ENCODE results near the gene ATF4. TPM values are rescaled to one million over a fixed set of nuclear protein-coding genes. Genes with fewer than 3 reads are reported as not detected.

Gene ATF4
- total RNA-seq, 2 experiments from 2014 or later = 412 to 426 TPM

GRCh38 chr22:39490966-39491680, 29.2 kb upstream of the ATF4 start:
- DNase-seq (no peak), ATAC-seq (no peak)
- Mint-ChIP-seq H3K9me3 (ENCODE audit: insufficient read depth) (no peaks in the 10 kb centered on the region), H3K27ac (no peak overlapping the region), H3K4me3 (no peak overlapping the region), H3K36me3 (ENCODE audit: low read depth) (peaks cover 5% of the 10 kb centered on the region), H3K27me3 (ENCODE audit: low read depth) (no peaks in the 10 kb centered on the region), H3K4me1 (ENCODE audit: low read depth) (peaks cover 43% of the 10 kb centered on the region)
- ChIA-PET POLR2A (interaction anchor here (1.0 to 1.7 kb wide), 6 partner anchors 11 to 173 kb away, joined by 3 to 13 read pairs (median 5); partner anchors contain the start of genes ATF4 and MIEF1), CTCF (interaction anchor here (1.0 to 10.2 kb wide), 6 partner anchors 25 to 534 kb away, joined by 3 to 264 read pairs (median 8); partner anchors contain the start of gene TAB1)

DNA sequence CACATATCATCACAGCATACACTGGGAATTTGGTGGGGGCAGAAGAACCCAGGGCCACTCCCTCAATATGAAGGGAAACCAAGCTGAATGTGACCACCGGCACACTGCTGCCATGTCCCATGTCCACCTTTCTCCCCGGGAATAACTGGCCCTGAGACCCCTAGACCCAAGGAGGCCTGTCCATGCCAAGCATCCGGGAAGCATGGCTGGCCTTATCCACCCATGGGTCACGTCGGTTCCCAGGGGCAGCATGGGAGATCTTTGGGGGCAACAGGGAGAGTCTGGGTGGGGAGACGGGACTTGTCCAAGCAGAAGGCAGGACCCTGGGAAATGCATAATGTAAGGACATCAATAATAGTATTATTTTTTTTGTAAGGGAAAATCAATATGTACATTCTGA, 28.7 kb upstream of the ATF4 start:
- no peak for ATAC-seq
- ChIA-PET CTCF (interaction anchor here (2.2 to 10.2 kb wide), 4 partner anchors 25 to 92 kb away, joined by 8 to 264 read pairs (median 37); partner anchors contain the start of gene TAB1), POLR2A (interaction anchor here (0.6 to 1.1 kb wide), 2 partner anchors 31 to 37 kb away, joined by 3 read pairs; no protein-coding TSS in a partner anchor)
- Mint-ChIP-seq H3K36me3 (ENCODE audit: low read depth) (peaks cover 5% of the 10 kb centered on the region), H3K9me3 (ENCODE audit: insufficient read depth) (no peaks in the 10 kb centered on the region), H3K4me1 (ENCODE audit: low read depth) (peaks cover 43% of the 10 kb centered on the region), H3K27ac (no peak overlapping the region), H3K4me3 (no peak overlapping the region), H3K27me3 (ENCODE audit: low read depth) (no peaks in the 10 kb centered on the region)
- no peak for DNase-seq

DNA sequence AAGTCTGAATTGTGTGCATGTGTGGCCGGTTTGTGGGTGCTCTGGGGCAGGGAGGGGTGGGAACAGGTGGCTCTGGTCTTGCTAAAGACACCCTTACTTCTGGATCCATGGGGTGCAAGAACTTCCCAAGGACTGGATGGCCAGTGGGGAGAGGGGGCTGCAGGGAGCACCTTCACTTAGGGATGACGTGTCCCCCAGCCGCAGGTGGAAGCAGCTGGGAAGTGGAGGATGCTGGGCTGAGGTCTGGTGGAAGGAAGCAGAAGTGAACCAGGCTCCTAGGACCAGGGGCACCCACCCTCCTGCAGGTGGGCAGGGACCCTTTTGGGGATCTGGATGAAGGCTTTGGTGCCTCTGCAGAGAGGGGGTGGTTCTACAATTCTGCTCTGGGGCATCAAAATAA, 28.2 kb upstream of the ATF4 start:
- POLR2A ChIA-PET = interaction anchor here (0.6 kb wide), 1 partner anchor 37 kb away, joined by 3 read pairs; no protein-coding TSS in a partner anchor
- no peak for ATAC-seq
- CTCF ChIA-PET = interaction anchor here (0.8 to 10.2 kb wide), 9 partner anchors 10 to 547 kb away, joined by 3 to 264 read pairs (median 9); partner anchors contain the start of genes ATF4, MIEF1 and TAB1
- no peaks in the 10 kb centered on the region for H3K27me3 Mint-ChIP-seq (ENCODE audit: low read depth)
- H3K9me3 Mint-ChIP-seq (ENCODE audit: insufficient read depth) = no peaks in the 10 kb centered on the region
- no peak overlapping the region for H3K27ac Mint-ChIP-seq
- H3K36me3 Mint-ChIP-seq (ENCODE audit: low read depth) = peaks cover 5% of the 10 kb centered on the region
- no peak for DNase-seq
- H3K4me3 Mint-ChIP-seq = no peak overlapping the region
- peaks cover 43% of the 10 kb centered on the region for H3K4me1 Mint-ChIP-seq (ENCODE audit: low read depth)

DNA sequence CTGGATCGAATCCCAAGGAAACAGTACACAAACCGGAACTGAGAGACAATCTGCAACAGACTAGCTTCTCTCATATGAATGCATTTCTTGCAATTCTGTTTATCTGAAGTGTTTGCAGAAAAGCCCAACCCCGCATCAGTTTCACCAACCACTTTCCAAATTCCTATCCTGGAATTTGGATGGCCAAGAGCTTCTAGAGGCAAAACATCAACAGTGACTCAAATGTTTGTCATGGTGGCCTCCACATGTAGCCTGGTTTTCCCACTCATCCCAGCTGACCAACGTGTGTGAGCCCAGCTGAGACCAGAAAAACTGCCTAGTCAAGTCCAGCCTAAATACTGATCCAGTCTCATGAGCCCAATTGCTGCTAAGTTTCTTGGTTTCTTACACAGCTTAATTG, 26.6 kb upstream of the ATF4 start:
- Mint-ChIP-seq H3K9me3 (ENCODE audit: insufficient read depth) (no peaks in the 10 kb centered on the region), H3K4me1 (ENCODE audit: low read depth) (peaks cover 44% of the 10 kb centered on the region), H3K36me3 (ENCODE audit: low read depth) (no peaks in the 10 kb centered on the region), H3K27ac (peak overlapping the region; percentile 47), H3K4me3 (no peak overlapping the region), H3K27me3 (ENCODE audit: low read depth) (peaks cover 1% of the 10 kb centered on the region)
- ATAC-seq = no peak
- no peak for DNase-seq
- ChIA-PET POLR2A (interaction anchor here (1.0 to 2.3 kb wide), 5 partner anchors 8 to 36 kb away, joined by 3 to 10 read pairs (median 7); partner anchors contain the start of genes ATF4 and MIEF1), CTCF (interaction anchor here (0.6 to 10.2 kb wide), 24 partner anchors 9 to 546 kb away, joined by 3 to 264 read pairs (median 6); partner anchors contain the start of genes ATF4, MIEF1 and TAB1)

DNA sequence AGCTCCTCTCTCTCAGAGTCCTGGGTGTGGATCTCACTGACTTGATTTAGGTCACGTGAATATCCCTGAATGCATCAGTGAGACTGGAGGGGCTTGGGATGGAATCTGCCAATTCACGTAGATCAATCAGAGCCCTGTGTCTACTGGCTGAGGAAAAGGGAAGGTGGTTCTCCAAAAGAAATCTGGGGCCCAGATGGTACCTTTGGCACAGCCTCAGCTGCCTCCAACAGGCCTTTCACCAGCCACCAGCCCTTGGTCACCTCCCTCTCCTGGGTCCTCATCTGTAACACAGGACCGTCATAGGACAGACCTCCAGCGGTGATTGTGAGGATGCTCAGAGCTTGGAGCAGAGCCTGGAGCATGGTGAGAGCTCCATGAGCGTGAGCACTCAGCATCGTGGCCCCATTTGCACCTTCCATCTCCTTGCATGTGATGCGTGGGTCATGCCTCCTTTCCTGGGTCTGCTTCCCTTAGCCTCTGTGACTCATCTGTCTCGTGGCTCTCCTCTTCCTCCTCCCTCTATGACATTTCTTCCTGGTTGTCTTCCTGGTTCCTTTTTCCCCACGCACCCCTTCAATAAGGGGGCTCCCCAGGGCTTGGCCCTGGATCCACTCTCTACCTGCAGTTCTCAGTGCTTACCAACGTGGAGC, 25.8 kb upstream of the ATF4 start:
- Mint-ChIP-seq H3K9me3 (ENCODE audit: insufficient read depth) (no peaks in the 10 kb centered on the region), H3K27me3 (ENCODE audit: low read depth) (peaks cover 6% of the 10 kb centered on the region), H3K27ac (no peak overlapping the region), H3K4me3 (no peak overlapping the region), H3K36me3 (ENCODE audit: low read depth) (no peaks in the 10 kb centered on the region), H3K4me1 (ENCODE audit: low read depth) (peaks cover 37% of the 10 kb centered on the region)
- ATAC-seq = no peak
- POLR2A ChIA-PET = interaction anchor here (1.0 to 2.3 kb wide), 5 partner anchors 7 to 35 kb away, joined by 3 to 10 read pairs (median 7); partner anchors contain the start of genes ATF4 and MIEF1
- no peak for DNase-seq
- CTCF ChIA-PET = interaction anchor here (0.6 to 10.2 kb wide), 18 partner anchors 8 to 545 kb away, joined by 3 to 264 read pairs (median 6); partner anchors contain the start of genes ATF4, MIEF1 and TAB1

DNA sequence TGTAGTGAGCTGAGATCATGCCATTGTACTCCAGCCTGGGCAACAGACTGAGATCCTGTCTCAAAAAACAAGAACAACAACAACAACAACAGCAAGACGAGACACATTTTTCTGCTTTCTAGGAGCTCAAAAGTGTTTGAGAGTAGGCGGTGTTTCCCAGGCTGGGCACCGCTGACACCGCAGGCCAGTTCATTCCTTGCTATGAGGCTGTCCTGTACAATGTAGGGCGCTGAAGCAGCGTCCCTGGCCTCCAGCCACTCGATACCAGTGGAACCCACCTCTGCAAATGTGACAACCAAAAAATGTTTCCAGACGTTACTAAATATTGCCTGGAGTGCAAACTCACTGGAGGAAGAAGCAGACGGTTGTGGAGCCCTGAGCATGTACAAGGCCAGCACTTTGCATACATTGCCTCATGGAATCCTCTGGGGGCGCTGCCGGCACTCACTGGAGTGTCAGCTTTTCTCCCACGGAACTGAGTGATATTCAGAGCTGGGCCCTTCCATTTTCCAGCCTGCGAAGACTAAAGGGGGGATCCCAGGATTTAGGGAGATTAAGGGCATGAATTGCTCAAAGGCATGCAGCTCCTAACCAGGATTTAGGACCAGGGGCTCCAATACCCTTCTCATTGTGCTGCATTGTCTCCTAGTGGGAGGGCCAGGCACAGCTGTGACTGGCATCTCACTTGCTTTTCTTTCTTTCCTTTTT, 24.1 kb upstream of the ATF4 start:
- ChIA-PET POLR2A (interaction anchor here (0.6 to 2.1 kb wide), 3 partner anchors 24 to 29 kb away, joined by 3 to 7 read pairs (median 4); partner anchors contain the start of gene ATF4), CTCF (interaction anchor here (0.9 to 10.2 kb wide), 26 partner anchors 9 to 544 kb away, joined by 3 to 264 read pairs (median 4); partner anchors contain the start of genes ATF4 and TAB1)
- Mint-ChIP-seq H3K4me1 (ENCODE audit: low read depth) (peaks cover 25% of the 10 kb centered on the region), H3K9me3 (ENCODE audit: insufficient read depth) (no peaks in the 10 kb centered on the region), H3K27ac (no peak overlapping the region), H3K27me3 (ENCODE audit: low read depth) (peaks cover 6% of the 10 kb centered on the region), H3K4me3 (no peak overlapping the region), H3K36me3 (ENCODE audit: low read depth) (no peaks in the 10 kb centered on the region)
- DNase-seq = peak; percentile 73
- ATAC-seq = peak; percentile 80

DNA sequence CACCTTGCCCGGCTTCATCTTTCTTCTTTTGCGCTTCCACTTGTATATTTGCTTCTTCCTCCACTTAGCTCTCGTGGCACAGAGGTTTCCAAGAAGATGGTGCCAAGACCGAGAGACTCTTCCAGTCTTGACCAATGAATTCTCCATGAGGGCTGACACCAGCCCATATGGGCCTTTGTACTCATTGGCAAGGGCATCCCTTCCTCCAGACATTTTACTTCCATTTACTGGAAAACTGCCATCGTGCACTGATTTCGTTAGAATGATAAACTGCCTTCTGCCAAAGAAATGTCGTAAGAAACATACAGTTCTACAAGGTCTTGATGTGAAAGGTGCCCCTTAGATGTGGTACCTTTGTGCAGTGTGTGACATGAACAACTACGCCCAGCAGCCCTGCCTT, 22.9 kb upstream of the ATF4 start:
- POLR2A ChIA-PET = interaction anchor here (0.7 to 2.1 kb wide), 2 partner anchors 22 to 25 kb away, joined by 4 to 7 read pairs; partner anchors contain the start of gene ATF4
- CTCF ChIA-PET = interaction anchor here (1.0 to 10.2 kb wide), 6 partner anchors 12 to 33 kb away, joined by 3 to 264 read pairs (median 8); no protein-coding TSS in a partner anchor
- ATAC-seq (no peak), DNase-seq (no peak)
- no peaks in the 10 kb centered on the region for H3K9me3 Mint-ChIP-seq (ENCODE audit: insufficient read depth)
- H3K4me1 Mint-ChIP-seq (ENCODE audit: low read depth) = peaks cover 32% of the 10 kb centered on the region
- no peak overlapping the region for H3K4me3 Mint-ChIP-seq
- H3K27me3 Mint-ChIP-seq (ENCODE audit: low read depth) = peaks cover 6% of the 10 kb centered on the region
- peaks cover 2% of the 10 kb centered on the region for H3K36me3 Mint-ChIP-seq (ENCODE audit: low read depth)
- no peak overlapping the region for H3K27ac Mint-ChIP-seq

DNA sequence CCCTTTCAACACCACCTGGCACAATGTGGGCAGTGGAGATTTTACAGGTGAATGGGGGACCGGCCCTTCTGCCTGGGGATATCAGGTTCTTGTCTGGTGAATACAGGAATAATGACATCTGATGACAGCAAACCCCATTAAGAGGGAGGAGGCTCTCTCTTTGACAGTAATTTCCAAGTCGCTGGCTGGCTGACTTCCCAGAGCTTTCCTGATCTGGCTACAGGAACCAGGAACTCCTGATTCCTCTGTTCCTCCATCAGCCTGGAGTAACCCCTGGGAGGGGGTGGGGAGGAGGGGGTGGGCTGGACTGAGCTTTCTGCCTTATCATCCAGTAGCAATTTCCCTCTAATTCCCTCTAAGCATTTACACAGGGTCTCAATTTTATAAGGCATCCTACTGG, 22.0 kb upstream of the ATF4 start:
- ChIA-PET CTCF (interaction anchor here (1.4 to 10.2 kb wide), 3 partner anchors 9 to 30 kb away, joined by 4 to 264 read pairs (median 42); no protein-coding TSS in a partner anchor), POLR2A (interaction anchor here (0.6 kb wide), 1 partner anchor 17 kb away, joined by 3 read pairs; no protein-coding TSS in a partner anchor)
- H3K27me3 Mint-ChIP-seq (ENCODE audit: low read depth) = peaks cover 6% of the 10 kb centered on the region
- no peak overlapping the region for H3K27ac Mint-ChIP-seq
- H3K9me3 Mint-ChIP-seq (ENCODE audit: insufficient read depth) = no peaks in the 10 kb centered on the region
- H3K4me1 Mint-ChIP-seq (ENCODE audit: low read depth) = peaks cover 34% of the 10 kb centered on the region
- DNase-seq (no peak), ATAC-seq (no peak)
- no peak overlapping the region for H3K4me3 Mint-ChIP-seq
- peaks cover 5% of the 10 kb centered on the region for H3K36me3 Mint-ChIP-seq (ENCODE audit: low read depth)

GRCh38 chr22:39498802-39499201, 21.6 kb upstream of the ATF4 start:
- Mint-ChIP-seq H3K27ac (no peak overlapping the region), H3K27me3 (ENCODE audit: low read depth) (peaks cover 6% of the 10 kb centered on the region), H3K4me1 (ENCODE audit: low read depth) (peaks cover 36% of the 10 kb centered on the region), H3K36me3 (ENCODE audit: low read depth) (peaks cover 8% of the 10 kb centered on the region), H3K4me3 (no peak overlapping the region), H3K9me3 (ENCODE audit: insufficient read depth) (no peaks in the 10 kb centered on the region)
- CTCF ChIA-PET = interaction anchor here (1.4 to 10.2 kb wide), 3 partner anchors 9 to 30 kb away, joined by 4 to 264 read pairs (median 4); no protein-coding TSS in a partner anchor
- POLR2A ChIA-PET = interaction anchor here (0.6 to 1.0 kb wide), 3 partner anchors 17 to 23 kb away, joined by 3 read pairs; partner anchors contain the start of gene ATF4
- DNase-seq = no peak
- no peak for ATAC-seq

- CTCF ChIA-PET = interaction anchor here (1.4 to 3.8 kb wide), 2 partner anchors 14 to 29 kb away, joined by 4 to 27 read pairs; no protein-coding TSS in a partner anchor
- no peak for ATAC-seq
- Mint-ChIP-seq H3K36me3 (ENCODE audit: low read depth) (peaks cover 16% of the 10 kb centered on the region), H3K4me1 (ENCODE audit: low read depth) (peaks cover 35% of the 10 kb centered on the region), H3K4me3 (no peak overlapping the region), H3K27me3 (ENCODE audit: low read depth) (peaks cover 6% of the 10 kb centered on the region), H3K9me3 (ENCODE audit: insufficient read depth) (no peaks in the 10 kb centered on the region), H3K27ac (no peak overlapping the region)
- no peak for DNase-seq
- POLR2A ChIA-PET = interaction anchor here (4.3 kb wide), 1 partner anchor 20 kb away, joined by 43 read pairs; the partner anchor contains the start of gene ATF4
Measured at GRCh38 chr22:39500101-39500500, 20.3 kb upstream of the ATF4 start.

Measured in activated CD8-positive, alpha-beta T cell treated with anti-CD3 and anti-CD28 coated beads, Interleukin-2, amount 10 ng/mL, durations not matched to agents 7 days and 5 days (primary cell).